DMS114 treated with DMSO at 0.1 percent for 48 hours (cell line): ENCODE data around the gene ZCCHC8.
"Not testable (repeated sequence)": the region's sequence is repeated elsewhere in the genome, so short reads cannot be mapped to it uniquely, and the experiment has no call there.

ENCODE experiments used
- DNase-seq: peaks from one replicate; lab custom pipeline; 2025; ENCODE audit not compliant: unreplicated experiment; lab: John Stamatoyannopoulos, UW

The ZCCHC8 gene

DNA sequence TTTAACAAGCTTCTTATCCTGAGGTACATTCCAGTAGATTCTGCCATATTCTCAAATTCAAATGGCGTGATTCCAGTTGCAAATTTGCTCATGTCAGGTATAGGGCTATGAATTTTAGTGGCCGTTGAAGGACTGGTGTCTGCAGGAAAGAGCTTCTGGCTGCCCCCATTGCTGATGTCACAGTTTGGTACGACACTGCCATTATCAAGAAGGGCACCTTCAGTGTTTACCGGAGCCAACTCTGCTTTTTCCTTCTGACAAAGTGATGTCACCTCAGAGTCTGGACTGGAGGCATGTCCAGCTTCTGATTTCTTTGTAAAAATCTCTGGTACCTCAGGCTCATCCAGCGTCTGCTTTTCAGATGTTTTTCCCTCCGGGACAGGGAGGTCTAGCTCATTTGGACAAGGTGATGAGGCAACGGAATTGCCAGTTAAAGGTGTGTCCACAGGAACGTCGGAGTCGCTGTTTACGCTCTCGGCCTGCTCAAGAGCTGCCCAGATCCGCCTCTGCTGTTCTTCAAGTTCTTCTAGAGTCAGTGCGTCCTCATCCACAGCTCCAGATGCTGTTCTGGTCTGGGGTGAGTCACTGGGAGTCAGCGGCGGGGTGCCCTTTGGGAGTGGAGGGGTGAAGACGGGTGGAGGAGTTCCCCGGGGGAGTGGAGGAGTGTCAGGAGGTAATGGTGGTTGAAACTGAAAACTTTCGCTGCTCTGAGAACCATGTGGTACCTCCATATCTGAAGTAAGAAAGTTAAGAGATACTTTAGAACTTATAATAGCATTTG is 27.0 kb downstream of the ZCCHC8 start:
- DNase-seq = no peak

DNA sequence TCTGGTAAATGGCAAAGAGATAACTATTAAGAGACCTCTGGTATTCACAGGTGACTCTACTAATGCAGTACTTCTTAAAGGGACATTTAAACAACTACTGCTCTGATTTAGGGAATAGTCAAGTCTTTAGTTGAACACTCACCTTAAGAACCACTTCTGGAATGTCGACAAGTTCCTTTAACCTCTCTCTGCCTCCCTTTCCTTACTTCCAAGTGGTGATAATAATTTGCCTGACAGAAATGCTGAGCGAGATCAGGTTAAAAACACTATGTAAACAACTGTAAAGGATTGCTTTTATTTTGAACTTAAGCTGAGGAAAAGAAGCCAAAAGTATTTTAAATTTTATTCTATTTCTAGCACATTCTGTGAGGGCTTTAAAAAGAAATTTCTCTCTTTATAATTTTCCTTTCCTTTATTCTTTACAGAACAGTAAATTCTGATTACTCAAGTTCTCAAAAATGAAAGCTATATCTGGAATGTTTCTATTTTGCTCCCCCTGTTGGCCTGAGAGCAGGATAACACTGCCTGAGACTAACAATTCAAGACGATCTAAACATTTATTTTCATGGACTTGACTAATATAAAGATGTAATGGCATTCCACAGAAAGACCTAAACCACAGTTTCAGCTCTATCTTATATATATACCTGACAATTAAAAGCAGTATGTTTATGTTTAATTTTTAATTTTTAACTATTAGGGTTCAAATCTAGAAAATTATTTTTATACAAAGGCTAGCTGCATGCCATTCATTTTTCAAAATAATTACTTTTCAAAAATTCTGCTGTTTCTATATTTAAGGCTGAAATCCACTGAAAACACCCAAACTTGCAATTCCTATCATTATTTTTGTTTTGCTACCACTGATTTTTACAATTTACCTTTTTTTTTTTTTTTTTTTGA is 29.2 kb downstream of the ZCCHC8 start:
- DNase-seq = peak; percentile 60

DNA sequence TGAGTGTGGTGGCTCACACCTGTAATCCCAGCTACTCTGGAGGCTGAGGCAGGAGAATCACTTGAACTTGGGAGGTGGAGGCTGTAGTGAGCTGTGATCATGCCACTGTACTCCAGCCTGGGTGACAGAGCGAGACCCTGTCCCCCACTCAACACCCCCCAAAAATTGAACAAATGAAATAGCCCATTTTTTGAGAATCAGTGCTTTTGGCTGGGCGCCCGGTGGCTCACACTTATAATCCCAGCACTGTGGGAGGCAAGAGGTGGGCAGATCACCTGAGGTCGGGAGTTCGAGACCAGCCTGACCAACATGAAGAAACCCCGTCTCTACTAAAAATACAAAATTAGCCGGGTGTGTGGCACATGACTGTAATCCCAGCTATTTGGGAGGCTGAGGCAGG is 30.2 kb downstream of the ZCCHC8 start:
- DNase-seq = not testable (repeated sequence)

DNA sequence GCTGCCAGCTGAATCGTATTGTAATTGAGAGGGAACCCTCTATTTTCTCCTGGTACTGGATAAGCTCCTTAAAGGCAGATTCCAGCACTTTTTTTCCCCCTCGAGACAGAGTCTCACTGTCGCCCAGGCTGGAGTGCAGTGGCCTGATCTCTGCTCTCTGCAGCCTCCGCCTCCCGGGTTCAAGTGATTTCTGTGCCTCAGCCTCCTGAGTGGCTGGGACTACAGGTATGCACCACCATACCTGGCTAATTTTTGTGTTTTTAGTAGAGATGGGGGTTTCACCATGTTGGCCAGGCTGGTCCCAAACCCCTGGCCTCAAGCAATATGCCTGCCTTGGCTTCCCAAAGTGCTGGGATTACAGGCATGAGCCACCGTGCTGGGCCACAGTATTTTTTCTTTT is 30.9 kb downstream of the ZCCHC8 start:
- DNase-seq = not testable (repeated sequence)

DNA sequence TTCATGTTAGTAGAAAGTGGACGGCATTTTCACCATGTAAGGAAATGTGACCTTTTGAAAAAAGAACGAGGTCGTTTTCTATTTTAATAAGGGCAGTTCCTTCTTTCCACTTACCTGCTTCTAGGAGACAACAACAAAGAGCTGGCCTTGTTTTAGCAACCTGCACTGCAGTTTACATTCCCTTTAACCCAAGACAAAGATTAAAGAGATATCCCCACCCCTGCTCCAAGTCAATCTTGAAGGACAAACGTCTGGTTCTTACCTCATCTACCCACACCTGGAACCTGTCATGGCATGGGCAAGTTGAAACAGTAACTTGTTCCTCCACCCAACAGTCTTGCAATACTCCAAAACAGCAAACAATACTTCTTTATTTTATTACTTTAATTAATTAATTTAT is 32.7 kb downstream of the ZCCHC8 start:
- DNase-seq = no peak

DNA sequence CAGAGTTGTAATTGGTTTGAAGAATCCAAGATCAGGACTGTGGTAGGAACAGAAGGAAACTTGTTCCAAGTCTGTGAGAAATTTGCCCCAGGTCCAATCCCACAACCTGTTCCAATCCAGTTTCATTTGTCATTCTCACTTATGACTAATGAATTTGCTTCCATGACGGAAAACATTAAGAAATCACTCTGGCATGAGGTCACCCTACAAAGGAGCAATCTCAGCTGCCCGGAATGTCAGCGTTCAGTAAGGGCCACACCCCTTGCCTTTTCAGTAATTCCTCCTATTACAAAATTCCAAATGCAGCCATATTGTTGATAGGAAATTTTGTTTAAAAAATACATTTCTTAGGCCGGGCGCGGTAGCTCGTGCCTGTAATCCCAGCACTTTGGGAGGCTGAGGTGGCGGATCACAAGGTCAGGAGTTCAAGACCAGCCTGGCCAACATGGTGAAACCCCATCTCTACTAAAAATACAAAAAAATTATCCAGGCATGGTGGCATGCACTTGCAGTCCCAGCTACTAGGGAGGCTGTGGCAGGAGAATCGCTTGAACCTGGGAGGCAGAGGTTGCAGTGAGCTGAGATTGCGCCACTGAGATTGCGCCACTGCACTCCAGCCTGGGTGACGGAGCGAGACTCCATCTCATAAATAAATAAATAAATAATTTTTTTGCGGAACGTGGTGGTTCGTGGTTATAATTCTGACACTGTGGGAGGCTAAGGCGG is 36.3 kb downstream of the ZCCHC8 start:
- not testable (repeated sequence) for DNase-seq

DNA sequence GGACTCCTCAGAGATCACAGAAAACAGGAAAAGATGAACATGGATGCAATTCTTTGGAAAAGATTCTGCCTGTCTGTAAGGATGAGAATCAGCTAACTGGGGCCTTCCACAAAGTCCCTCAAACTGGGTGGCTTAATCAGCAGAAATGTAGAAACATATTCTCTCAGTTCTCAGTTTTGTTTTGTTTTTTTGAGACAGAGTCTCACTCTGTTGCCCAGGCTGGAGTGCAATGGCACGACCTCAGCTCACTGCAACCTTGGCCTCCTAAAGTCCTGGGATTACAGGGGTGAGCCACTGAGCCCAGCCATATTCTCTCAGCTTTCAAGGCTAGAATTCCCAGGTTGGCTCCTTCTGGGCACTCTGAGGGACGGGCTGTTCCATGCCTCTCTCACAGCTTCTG is 40.1 kb downstream of the ZCCHC8 start:
- DNase-seq = no peak

DNA sequence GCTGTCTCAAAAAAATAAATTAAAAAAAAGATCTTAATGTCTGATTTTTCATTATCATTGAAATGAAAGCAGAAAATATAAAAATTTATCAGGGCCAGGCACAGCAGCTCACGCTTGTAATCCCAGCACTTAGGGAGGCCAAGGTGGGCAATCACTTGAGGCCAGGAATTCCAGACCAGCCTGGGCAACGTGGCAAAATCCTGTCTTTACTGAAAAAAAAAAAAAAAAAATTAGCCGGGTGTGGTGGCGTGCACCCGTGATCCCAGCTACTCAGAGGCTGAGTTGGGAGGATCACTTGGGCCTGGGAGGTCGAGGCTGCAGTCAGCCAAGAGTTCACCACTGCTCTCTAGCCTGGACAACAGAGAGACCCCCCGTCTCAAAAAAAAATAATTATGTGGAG is 40.7 kb downstream of the ZCCHC8 start:
- no peak for DNase-seq

DNA sequence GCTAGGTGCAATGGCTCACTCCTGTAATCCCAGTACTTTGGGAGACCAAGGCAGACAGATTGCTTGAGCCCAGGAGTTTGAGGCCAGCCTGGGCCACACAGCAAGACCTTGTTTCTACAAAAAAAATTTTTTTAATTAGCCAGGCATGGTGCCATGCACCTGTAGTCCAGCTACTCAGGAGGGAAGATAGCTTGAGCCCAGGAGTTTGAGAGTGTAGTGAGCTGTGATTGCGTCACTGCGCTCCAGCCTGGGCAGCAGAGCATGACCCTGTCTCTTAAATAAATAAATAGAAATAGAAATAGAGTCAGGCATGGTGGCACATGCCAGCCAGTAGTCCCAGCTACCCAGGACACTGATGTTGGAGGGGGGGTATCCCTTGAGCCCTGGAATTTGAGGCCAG is 41.5 kb downstream of the ZCCHC8 start:
- no peak for DNase-seq

DNA sequence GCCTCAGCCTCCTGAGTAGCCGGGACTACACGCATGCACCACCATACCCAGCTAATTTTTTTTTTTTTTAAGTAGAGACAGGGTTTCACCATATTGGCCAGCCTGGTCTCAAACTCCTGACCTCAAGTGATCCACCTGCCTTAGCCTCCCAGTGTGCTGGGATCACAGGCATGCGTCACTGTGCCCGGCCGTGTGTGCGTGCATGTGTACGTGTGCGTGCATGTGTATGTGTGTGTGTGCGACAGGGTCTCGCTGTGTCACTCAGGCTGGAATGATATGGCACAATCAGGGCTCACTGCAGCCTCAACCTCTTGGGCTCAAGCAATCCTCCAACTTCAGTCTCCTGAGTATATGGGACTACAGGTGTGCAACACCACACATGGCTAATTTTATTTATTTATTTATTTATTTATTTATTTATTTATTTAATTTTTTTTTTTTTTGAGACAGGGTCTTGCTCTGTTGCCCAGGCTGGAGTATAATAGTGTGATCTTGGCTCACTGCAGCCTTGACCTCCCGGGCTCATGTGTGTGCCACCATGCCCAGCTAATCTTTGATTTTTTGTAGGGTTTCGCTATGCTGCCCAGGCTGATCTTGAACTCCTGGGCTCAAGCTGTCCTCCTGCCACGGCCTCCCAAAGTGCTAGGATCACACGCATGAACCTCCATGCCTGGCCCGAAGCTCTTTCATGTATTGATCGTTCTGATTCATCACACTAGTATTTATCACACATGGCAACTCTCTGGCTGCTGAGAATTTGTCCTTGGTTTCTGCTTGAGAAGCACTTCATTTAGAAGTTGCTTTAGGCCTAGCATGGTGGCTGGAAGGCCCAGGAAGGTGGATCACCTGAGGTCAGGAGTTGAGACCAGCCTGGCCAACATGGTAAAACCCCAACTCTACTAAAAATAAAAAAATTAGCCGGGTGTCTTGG is 42.4 kb downstream of the ZCCHC8 start:
- DNase-seq = no peak

DNA sequence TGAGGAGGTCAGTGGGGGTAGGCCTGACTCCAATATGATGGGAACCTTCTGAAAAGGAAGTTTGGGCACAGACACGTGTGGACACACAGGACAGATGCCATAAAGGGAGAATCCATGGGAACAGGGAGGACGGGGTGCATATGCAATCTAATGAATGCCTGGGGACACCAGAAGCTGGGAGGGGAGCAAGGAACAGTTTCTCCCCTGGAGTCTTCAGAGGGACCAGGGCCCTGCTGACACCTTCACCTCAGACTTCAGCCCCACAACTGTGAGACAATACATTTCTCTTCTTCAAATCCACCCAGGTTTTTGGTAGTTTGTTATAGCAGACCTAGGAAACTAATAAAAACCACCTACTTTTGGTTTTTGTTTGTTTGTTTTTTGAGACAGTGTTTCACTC is 43.1 kb downstream of the ZCCHC8 start:
- DNase-seq = no peak

DNA sequence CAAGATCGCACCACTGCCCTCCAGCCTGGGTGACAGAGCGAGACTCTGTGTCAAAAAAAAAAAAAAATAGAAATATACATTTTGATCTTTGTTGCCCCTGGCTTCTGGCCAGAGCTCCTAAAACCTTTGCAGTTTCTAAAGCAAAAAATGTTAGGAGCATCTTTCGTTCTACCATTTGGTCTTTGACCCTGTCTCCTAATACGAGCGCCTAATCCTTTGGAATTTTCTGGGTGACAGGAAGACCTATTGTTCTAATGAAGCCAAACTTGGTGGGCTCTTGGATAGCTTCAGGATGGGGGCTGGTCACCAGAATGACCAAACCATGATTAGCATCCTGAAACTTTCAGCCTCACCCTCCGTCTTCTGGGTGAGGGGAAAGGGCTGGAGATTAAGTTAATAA is 46.0 kb downstream of the ZCCHC8 start:
- no peak for DNase-seq

DNA sequence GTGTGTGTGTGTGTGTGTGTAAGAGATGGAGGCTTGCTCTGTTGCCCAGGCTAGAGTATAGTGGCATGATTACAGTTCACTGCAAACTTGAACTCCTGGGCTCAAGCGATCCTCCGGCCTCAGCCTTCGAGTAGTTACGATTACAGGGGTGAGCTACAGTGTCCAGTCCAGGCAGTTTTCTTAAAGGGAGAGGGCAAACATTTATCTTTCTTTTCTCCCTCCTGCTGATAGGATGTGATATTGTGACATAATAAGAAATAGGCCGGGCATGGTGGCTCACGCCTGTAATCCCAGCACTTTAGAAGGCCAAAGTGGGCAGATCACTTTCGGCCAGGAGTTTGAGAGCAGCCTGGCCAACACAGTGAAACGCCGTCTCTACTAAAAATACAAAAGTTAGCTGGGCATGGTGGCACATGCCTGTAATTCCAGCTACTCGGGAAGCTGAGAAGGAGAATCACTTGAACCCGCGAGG is 46.4 kb downstream of the ZCCHC8 start:
- no peak for DNase-seq

DNA sequence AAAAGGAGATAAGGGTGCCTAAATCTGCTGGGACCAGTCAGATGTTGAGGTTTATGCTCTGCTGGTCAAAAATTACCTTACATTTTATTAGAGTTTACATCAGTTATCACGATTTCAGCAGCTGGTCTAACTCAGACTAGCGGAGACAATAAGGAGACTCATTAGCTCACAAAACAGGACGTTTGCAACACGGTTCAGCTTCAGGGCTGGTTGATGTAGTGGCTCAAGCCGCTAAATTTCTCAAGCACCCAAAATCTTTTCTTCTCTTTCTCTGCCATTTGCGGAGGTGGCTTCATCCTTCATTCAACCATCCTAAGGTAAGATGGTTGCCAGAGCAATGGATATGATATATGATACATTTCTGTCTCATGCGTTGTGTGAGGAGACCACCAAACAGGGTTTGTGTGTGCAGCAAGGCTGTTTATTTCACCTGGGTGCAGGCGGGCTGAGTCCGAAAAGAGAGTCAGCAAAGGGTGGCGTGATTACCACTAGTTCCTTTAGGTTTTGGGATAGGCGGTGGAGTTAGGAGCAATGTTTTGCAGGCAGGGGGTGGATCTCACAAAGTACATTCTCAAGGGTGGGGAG is 47.9 kb downstream of the ZCCHC8 start:
- DNase-seq = no peak

DNA sequence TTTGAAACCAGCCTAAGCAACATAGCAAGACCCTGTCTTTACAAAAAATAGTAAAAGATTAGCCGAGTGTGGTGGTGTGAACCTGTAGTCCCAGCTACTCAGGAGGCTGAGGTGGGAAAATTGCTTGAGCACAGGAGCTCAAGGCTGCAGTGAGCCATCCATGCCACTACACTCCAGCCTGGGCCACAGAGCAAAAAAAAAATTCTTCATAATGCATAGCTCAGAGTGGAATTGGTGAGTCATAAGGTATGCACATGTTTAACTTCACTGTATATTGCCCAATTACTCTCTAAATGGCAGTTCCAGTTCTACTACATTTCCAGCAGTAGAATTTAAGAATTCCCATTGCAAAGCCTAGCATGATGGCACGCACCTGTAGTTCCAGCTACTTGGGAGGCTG is 51.4 kb downstream of the ZCCHC8 start:
- no peak for DNase-seq

DNA sequence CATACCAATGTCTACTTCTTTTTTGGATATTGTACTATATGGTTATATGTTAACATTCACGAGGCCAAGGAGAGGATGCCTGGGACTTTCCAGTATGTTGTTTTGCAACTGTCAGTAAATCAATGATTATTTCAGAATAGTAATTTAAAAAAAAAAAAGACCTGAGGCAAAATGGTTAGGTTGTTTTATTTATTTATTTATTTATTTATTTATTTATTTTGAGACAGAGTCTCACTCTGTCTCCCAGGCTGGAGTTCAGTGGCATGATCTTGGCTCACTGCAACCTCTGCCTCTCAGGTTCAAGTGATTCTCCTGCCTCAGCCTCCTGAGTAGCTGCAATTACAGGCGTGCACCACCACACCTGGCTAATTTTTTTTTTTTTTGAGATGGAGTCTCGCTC is 52.9 kb downstream of the ZCCHC8 start:
- not testable (repeated sequence) for DNase-seq

DNA sequence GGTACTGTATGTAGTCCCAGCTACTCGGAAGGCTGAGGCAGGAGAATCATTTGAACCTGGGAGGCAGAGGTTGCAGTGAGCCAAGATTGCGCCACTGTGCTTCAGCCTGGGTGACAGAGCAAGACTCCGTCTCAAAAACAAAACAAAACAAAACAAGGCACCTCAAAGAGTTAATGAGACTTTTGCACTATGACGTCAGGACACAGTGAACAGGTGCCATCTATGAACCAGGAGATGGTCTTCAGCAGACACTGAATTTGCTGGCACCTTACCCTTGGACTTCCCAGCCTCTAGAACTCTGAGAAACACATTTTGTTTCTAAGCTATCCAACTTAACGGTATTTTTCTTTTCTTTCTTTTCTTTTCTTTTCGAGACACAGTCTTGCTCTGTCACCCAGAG is 54.3 kb downstream of the ZCCHC8 start:
- DNase-seq = not testable (repeated sequence)

DNA sequence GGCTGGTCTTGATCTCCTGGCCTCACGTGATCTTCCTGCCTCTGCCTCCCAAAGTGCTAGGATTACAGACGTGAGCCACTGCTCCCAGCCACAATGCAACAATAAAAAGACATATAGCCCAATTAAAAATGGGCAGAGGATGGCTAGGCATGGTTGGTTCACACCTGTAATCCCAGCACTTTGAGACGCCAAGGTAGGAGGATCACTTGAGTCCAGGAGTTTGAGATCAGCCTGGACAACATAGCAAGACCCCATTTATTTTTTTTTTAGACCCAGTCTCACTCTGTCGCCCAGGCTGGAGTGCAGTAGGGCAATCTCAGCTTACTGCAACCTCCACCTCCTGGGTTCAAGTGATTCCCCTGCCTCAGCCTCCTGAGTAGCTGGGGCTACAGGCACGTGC is 56.7 kb downstream of the ZCCHC8 start:
- not testable (repeated sequence) for DNase-seq

DNA sequence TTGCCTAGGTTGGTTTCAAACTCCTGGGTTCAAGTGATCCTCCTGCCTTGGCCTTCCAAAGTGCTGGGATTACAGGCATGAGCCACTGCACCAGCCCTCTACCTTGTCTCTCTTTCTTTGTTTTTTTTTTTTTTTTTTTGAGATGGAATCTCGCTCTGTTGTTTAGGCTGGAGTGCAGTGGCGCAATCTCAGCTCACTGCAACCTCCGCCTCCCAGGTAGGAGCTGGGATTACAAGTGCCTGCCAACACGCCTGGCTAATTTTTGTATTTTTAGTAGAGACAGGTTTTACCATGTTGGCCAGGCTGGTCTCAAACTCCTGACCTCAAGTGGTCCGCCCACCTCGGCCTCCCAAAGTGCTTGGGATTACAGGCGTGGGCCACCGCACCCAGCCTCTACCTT is 61.9 kb downstream of the ZCCHC8 start:
- DNase-seq = not testable (repeated sequence)

DNA sequence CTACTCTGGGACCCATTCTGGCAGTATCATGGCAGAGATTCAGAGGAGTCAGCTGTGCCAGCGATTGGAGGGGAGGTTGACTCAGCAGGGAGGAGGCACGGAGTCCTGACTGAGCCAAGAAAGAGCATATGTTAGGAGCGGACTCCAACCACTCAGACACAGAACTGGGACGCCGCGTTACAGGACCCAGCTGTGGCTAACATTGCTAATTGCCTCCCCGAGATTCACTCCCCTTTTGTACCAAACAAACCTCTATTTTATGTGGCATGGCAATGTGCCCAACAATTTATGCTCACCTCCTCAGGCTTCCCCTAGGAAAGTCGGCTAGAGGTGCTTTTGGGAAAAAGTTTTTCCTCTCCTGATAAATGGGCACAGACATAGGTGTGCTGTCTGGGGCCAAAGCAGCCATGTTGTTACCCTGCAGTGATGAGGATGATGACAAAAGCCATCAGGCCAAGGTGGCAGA is 63.0 kb downstream of the ZCCHC8 start:
- DNase-seq = no peak
